ENCODE measurements around the gene ING5.

- TF ChIP-seq, protein P1, sequence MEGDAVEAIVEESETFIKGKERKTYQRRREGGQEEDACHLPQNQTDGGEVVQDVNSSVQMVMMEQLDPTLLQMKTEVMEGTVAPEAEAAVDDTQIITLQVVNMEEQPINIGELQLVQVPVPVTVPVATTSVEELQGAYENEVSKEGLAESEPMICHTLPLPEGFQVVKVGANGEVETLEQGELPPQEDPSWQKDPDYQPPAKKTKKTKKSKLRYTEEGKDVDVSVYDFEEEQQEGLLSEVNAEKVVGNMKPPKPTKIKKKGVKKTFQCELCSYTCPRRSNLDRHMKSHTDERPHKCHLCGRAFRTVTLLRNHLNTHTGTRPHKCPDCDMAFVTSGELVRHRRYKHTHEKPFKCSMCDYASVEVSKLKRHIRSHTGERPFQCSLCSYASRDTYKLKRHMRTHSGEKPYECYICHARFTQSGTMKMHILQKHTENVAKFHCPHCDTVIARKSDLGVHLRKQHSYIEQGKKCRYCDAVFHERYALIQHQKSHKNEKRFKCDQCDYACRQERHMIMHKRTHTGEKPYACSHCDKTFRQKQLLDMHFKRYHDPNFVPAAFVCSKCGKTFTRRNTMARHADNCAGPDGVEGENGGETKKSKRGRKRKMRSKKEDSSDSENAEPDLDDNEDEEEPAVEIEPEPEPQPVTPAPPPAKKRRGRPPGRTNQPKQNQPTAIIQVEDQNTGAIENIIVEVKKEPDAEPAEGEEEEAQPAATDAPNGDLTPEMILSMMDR (IDR thresholded peaks at IDR 0.05), result peak; percentile 85
- TF ChIP-seq ZFX (IDR thresholded peaks at IDR 0.05; ENCODE audit: borderline replicate concordance), result no peak
These were observed 554 bp downstream of the ING5 start for GRCh38 chr2:241702155-241703031.
